HepG2 (cell line): ENCODE measurements around the gene USP36. TPM values are rescaled to one million over a fixed set of nuclear protein-coding genes. Genes with fewer than 3 reads are reported as not detected.

Source experiments
- BCL6 ChIP-seq: IDR thresholded peaks from 2 replicates; pipeline ENCODE4 v1.6.1; 2016; ENCODE audit warnings: missing genetic modification reagents, missing compliant biosample characterization
- ZNF138 ChIP-seq: sonication (generic); formaldehyde crosslinking; IDR thresholded peaks from 2 replicates; pipeline ENCODE4 v1.5.0; 2020; ENCODE audit warnings: mild to moderate bottlenecking, low read depth, missing genetic modification reagents
- polyA plus RNA-seq, 8 experiments: library from polyadenylated mRNA; depleted of rRNA in 3 of 8; stranded (reverse) in 7 of 8; unstranded in 1 of 8; fragments of >200 nt; fragmentation: Illumina TruSeq in 4 of 8; extraction: Trizol in 4 of 8; gene quantifications; 2 replicates each; pipeline versions ENCODE4 v1.2.1 to v1.2.3, GENCODE V29; 2011 to 2016; ENCODE audit warnings: low read depth in 4 of 8, missing spikeins in 1 of 8, mixed read lengths in 1 of 8; ENCODE audit not compliant: insufficient read depth in 1 of 8
- total RNA-seq, 5 experiments: library from RNA; depleted of rRNA; stranded (reverse); fragments of >200 nt; fragmentation: Illumina TruSeq; extraction: Trizol; gene quantifications; 2 replicates each; pipeline ENCODE4 v1.2.3, GENCODE V29; 2016; ENCODE audit warnings: low read depth in 1 of 5
- TF ChIP-seq, protein P1 (sequence below): sonication (generic); formaldehyde crosslinking; IDR thresholded peaks from 2 replicates; pipeline ENCODE4 v1.4.0; 2020; ENCODE audit warnings: mild to moderate bottlenecking, missing genetic modification reagents, borderline replicate concordance
- TF ChIP-seq, protein P2 (sequence below): sonication (generic); formaldehyde crosslinking; IDR thresholded peaks from 2 replicates; pipeline ENCODE4 v1.5.1; 2020; ENCODE audit warnings: missing genetic modification reagents, mild to moderate bottlenecking, borderline replicate concordance
- TF ChIP-seq, protein P3 (sequence below): sonication (generic); formaldehyde crosslinking; IDR thresholded peaks from 2 replicates; pipeline ENCODE4 v1.4.0; 2020; ENCODE audit warnings: mild to moderate bottlenecking, missing genetic modification reagents
- TF ChIP-seq, protein P4 (sequence below): sonication (generic); formaldehyde crosslinking; IDR thresholded peaks from 2 replicates; pipeline ENCODE4 v1.4.0; 2020; ENCODE audit warnings: mild to moderate bottlenecking, missing genetic modification reagents
- TF ChIP-seq, protein P5 (sequence below): sonication (generic); formaldehyde crosslinking; IDR thresholded peaks from 2 replicates; pipeline ENCODE4 v1.4.0; 2020; ENCODE audit warnings: missing genetic modification reagents, borderline replicate concordance
- TF ChIP-seq, protein P6 (sequence below), 2 experiments: IDR thresholded peaks; 2 replicates each; pipeline ENCODE4 v1.6.1; 2011 to 2012; ENCODE audit warnings: low read length in 2 of 2, borderline replicate concordance in 1 of 2, low read depth in 1 of 2, mild to moderate bottlenecking in 1 of 2, moderate library complexity in 1 of 2
- TF ChIP-seq, protein P7 (sequence below): IDR thresholded peaks from 2 replicates; pipeline ENCODE4 v1.6.1; 2016

Gene USP36
- total and polyA plus RNA-seq, 2 of the 13 experiments (the other 11 are each of a cell fraction or from before 2014, with no cell fraction given) = 29.6 to 45.9 TPM

DNA sequence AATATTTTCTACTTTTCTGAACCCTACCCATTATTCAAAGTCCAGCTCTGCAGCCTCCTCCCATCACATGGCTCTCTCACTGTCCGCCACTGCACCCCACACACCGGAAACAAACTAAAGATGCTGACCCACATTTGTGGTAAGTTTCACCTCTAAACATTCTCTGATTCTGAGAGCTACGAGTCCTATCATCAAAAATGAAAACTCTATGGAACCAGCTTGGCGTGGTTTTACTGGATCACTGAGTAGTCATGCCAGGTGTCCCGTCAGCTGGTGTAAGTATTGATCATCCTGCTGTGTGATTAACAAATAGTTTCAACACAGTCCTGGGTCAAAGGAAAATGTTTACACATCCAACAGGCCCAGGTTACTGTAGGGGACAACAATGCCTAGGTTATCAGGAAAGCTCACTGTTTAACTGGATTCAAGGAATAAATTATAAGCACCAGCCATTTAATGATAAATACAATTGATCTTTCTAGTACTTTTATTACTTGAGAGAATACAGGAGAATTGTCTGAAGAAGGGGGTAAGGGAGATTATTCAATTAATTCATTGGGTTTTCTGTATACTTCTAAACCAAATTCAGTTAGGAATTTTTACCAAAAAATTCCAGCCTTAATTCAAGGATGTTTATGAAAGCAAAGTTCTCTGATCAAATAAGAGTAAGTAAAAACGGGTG is 92.4 kb downstream of the USP36 start (continued):
- TF ChIP-seq, protein P1, sequence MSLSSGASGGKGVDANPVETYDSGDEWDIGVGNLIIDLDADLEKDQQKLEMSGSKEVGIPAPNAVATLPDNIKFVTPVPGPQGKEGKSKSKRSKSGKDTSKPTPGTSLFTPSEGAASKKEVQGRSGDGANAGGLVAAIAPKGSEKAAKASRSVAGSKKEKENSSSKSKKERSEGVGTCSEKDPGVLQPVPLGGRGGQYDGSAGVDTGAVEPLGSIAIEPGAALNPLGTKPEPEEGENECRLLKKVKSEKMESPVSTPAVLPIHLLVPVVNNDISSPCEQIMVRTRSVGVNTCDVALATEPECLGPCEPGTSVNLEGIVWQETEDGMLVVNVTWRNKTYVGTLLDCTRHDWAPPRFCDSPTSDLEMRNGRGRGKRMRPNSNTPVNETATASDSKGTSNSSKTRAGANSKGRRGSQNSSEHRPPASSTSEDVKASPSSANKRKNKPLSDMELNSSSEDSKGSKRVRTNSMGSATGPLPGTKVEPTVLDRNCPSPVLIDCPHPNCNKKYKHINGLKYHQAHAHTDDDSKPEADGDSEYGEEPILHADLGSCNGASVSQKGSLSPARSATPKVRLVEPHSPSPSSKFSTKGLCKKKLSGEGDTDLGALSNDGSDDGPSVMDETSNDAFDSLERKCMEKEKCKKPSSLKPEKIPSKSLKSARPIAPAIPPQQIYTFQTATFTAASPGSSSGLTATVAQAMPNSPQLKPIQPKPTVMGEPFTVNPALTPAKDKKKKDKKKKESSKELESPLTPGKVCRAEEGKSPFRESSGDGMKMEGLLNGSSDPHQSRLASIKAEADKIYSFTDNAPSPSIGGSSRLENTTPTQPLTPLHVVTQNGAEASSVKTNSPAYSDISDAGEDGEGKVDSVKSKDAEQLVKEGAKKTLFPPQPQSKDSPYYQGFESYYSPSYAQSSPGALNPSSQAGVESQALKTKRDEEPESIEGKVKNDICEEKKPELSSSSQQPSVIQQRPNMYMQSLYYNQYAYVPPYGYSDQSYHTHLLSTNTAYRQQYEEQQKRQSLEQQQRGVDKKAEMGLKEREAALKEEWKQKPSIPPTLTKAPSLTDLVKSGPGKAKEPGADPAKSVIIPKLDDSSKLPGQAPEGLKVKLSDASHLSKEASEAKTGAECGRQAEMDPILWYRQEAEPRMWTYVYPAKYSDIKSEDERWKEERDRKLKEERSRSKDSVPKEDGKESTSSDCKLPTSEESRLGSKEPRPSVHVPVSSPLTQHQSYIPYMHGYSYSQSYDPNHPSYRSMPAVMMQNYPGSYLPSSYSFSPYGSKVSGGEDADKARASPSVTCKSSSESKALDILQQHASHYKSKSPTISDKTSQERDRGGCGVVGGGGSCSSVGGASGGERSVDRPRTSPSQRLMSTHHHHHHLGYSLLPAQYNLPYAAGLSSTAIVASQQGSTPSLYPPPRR = peak; percentile 86
- TF ChIP-seq, protein P2, sequence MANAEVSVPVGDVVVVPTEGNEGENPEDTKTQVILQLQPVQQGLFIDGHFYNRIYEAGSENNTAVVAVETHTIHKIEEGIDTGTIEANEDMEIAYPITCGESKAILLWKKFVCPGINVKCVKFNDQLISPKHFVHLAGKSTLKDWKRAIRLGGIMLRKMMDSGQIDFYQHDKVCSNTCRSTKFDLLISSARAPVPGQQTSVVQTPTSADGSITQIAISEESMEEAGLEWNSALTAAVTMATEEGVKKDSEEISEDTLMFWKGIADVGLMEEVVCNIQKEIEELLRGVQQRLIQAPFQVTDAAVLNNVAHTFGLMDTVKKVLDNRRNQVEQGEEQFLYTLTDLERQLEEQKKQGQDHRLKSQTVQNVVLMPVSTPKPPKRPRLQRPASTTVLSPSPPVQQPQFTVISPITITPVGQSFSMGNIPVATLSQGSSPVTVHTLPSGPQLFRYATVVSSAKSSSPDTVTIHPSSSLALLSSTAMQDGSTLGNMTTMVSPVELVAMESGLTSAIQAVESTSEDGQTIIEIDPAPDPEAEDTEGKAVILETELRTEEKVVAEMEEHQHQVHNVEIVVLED = no peak
- TF ChIP-seq BCL6 (CRISPR knock-in tag) (peak; percentile 91), ZNF138 (CRISPR knock-in tag) (no peak)
- TF ChIP-seq, protein P3, sequence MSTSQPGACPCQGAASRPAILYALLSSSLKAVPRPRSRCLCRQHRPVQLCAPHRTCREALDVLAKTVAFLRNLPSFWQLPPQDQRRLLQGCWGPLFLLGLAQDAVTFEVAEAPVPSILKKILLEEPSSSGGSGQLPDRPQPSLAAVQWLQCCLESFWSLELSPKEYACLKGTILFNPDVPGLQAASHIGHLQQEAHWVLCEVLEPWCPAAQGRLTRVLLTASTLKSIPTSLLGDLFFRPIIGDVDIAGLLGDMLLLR (CRISPR knock-in tag) = no peak
- TF ChIP-seq, protein P4, sequence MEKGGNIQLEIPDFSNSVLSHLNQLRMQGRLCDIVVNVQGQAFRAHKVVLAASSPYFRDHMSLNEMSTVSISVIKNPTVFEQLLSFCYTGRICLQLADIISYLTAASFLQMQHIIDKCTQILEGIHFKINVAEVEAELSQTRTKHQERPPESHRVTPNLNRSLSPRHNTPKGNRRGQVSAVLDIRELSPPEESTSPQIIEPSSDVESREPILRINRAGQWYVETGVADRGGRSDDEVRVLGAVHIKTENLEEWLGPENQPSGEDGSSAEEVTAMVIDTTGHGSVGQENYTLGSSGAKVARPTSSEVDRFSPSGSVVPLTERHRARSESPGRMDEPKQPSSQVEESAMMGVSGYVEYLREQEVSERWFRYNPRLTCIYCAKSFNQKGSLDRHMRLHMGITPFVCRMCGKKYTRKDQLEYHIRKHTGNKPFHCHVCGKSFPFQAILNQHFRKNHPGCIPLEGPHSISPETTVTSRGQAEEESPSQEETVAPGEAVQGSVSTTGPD (CRISPR knock-in tag) = no peak
- TF ChIP-seq, protein P5, sequence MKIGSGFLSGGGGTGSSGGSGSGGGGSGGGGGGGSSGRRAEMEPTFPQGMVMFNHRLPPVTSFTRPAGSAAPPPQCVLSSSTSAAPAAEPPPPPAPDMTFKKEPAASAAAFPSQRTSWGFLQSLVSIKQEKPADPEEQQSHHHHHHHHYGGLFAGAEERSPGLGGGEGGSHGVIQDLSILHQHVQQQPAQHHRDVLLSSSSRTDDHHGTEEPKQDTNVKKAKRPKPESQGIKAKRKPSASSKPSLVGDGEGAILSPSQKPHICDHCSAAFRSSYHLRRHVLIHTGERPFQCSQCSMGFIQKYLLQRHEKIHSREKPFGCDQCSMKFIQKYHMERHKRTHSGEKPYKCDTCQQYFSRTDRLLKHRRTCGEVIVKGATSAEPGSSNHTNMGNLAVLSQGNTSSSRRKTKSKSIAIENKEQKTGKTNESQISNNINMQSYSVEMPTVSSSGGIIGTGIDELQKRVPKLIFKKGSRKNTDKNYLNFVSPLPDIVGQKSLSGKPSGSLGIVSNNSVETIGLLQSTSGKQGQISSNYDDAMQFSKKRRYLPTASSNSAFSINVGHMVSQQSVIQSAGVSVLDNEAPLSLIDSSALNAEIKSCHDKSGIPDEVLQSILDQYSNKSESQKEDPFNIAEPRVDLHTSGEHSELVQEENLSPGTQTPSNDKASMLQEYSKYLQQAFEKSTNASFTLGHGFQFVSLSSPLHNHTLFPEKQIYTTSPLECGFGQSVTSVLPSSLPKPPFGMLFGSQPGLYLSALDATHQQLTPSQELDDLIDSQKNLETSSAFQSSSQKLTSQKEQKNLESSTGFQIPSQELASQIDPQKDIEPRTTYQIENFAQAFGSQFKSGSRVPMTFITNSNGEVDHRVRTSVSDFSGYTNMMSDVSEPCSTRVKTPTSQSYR = peak; percentile 42; the same call in 1 of the 2 replicates
- TF ChIP-seq, protein P6, sequence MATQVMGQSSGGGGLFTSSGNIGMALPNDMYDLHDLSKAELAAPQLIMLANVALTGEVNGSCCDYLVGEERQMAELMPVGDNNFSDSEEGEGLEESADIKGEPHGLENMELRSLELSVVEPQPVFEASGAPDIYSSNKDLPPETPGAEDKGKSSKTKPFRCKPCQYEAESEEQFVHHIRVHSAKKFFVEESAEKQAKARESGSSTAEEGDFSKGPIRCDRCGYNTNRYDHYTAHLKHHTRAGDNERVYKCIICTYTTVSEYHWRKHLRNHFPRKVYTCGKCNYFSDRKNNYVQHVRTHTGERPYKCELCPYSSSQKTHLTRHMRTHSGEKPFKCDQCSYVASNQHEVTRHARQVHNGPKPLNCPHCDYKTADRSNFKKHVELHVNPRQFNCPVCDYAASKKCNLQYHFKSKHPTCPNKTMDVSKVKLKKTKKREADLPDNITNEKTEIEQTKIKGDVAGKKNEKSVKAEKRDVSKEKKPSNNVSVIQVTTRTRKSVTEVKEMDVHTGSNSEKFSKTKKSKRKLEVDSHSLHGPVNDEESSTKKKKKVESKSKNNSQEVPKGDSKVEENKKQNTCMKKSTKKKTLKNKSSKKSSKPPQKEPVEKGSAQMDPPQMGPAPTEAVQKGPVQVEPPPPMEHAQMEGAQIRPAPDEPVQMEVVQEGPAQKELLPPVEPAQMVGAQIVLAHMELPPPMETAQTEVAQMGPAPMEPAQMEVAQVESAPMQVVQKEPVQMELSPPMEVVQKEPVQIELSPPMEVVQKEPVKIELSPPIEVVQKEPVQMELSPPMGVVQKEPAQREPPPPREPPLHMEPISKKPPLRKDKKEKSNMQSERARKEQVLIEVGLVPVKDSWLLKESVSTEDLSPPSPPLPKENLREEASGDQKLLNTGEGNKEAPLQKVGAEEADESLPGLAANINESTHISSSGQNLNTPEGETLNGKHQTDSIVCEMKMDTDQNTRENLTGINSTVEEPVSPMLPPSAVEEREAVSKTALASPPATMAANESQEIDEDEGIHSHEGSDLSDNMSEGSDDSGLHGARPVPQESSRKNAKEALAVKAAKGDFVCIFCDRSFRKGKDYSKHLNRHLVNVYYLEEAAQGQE (IDR thresholded peaks at IDR 0.05; ENCODE audit: borderline replicate concordance in 1 of 2, low read depth in 1 of 2, low read length in 2 of 2) = 0 out of 4 replicates have a peak, but pooled peaks of 1 of the 2 experiments have one; percentile 46
- TF ChIP-seq, protein P7, sequence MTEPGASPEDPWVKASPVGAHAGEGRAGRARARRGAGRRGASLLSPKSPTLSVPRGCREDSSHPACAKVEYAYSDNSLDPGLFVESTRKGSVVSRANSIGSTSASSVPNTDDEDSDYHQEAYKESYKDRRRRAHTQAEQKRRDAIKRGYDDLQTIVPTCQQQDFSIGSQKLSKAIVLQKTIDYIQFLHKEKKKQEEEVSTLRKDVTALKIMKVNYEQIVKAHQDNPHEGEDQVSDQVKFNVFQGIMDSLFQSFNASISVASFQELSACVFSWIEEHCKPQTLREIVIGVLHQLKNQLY (CRISPR knock-in tag) = peak; percentile 70; the same call in 1 of the 2 replicates
